Measurements from ENCODE around the gene ACSF2.
A peak's percentile ranks its signal among the peaks of the same experiment; 100 is the strongest.

Gene ACSF2

GRCh38 chr17:50511058-50511457, 85.0 kb downstream of the ACSF2 start:
- peak; percentile 25 for DNase-seq (ENCODE audit: low read depth)
- TF ChIP-seq, protein P1, sequence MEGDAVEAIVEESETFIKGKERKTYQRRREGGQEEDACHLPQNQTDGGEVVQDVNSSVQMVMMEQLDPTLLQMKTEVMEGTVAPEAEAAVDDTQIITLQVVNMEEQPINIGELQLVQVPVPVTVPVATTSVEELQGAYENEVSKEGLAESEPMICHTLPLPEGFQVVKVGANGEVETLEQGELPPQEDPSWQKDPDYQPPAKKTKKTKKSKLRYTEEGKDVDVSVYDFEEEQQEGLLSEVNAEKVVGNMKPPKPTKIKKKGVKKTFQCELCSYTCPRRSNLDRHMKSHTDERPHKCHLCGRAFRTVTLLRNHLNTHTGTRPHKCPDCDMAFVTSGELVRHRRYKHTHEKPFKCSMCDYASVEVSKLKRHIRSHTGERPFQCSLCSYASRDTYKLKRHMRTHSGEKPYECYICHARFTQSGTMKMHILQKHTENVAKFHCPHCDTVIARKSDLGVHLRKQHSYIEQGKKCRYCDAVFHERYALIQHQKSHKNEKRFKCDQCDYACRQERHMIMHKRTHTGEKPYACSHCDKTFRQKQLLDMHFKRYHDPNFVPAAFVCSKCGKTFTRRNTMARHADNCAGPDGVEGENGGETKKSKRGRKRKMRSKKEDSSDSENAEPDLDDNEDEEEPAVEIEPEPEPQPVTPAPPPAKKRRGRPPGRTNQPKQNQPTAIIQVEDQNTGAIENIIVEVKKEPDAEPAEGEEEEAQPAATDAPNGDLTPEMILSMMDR (IDR thresholded peaks at IDR 0.05; ENCODE audit: low read length, missing control alignments) = no peak
- H3K4me3 ChIP-seq (replicated peaks; ENCODE audit: low read depth, low read length) = no peak overlapping the region

GRCh38 chr17:50513495-50513894, 87.5 kb downstream of the ACSF2 start:
- H3K4me3 ChIP-seq (replicated peaks; ENCODE audit: low read depth, low read length) = no peak overlapping the region
- DNase-seq (ENCODE audit: low read depth) = no peak

GRCh38 chr17:50514388-50514787, 88.4 kb downstream of the ACSF2 start:
- DNase-seq (ENCODE audit: low read depth) = no peak
- TF ChIP-seq, protein P1 (IDR thresholded peaks at IDR 0.05; ENCODE audit: low read length, missing control alignments) = no peak
- H3K4me3 ChIP-seq (replicated peaks; ENCODE audit: low read depth, low read length) = no peak overlapping the region

More at GRCh38 chr17:50513495-50513894, 87.5 kb downstream of the ACSF2 start:
- TF ChIP-seq, protein P1 (IDR thresholded peaks at IDR 0.05; ENCODE audit: low read length, missing control alignments) = no peak

DNA sequence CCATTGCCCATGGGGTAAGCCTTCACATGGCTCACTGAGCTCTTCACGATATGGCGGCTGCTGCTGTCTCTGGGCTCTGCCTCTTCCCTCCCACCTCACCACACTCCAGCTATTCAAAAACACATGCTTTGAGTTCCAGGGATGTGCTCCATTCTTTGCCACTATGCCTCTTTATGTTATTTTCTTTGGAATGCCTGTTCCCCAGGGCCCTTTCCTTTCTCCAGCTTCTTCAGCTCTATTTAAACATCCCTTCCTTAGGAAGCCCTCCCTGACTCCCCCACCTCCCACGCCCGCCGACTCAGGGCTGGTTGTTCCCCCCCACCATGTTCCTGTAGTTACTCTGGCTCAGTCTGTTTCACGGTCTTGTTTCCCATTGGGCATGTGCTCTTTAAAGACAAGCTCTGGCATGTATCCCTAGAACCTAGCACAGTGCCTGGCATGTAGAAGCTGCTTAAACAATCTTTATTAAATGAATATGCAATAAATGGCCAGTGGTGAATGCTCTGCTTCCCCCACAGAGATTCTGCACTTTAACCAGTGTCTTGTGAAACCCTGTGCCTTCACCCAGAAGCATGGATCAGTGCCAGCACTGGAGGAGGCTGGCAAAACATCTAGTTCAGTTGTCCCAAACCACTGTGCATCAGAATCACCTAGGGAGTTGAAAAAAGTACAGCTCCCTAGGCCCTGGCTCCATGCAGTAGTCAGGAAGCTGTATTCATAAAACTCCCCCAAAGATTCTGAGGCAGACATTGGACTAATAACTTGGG, 89.1 kb downstream of the ACSF2 start:
- no peak overlapping the region for H3K4me3 ChIP-seq (replicated peaks; ENCODE audit: low read depth, low read length)
- TF ChIP-seq, protein P1 (IDR thresholded peaks at IDR 0.05; ENCODE audit: low read length, missing control alignments) = no peak
- peak; percentile 68 for DNase-seq (ENCODE audit: low read depth)

GRCh38 chr17:50517011-50517410, 91.0 kb downstream of the ACSF2 start:
- TF ChIP-seq, protein P1 (IDR thresholded peaks at IDR 0.05; ENCODE audit: low read length, missing control alignments) = no peak
- no peak for DNase-seq (ENCODE audit: low read depth)
- H3K4me3 ChIP-seq (replicated peaks; ENCODE audit: low read depth, low read length) = no peak overlapping the region

DNA sequence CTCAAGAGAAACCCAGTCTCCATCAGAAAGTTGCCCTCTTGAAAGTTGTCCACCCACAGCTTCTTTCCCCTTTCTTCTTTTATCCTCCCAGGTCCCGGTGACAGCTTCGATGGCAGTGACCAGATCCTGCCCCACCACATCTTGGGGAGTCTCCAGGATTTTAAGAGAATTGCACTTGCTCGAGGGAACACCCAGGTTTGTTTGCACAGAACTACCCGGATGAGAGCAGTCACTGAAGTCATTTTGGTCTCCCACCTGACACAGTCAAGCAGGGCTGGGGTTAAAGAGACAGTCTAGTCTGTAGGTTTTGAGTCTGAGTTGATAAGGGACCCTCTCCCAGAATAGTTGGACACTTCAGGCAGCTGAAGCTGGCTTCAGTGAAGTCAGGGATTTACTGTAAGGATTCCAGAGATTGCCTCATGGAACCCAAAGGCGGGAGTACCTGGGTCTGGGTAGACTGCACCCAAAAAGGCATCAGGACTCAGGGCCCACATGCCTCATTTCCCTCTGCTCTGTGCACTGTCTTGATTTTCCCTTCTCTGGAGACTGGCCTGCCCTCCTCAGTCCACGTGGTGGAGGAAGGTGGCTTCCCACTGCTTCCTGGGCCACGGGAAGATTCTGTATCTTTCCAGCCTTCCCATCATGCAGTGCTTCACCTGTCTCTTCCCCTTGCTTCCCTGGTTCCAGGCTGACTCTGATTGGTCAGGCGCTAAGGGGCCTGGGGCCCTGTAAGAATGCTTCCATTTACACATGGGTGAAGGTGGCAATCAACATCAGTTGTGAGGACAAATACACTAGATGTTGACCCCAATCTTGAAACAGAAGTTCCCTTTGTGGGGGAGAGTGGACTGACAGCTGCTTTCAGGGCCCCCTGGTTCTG, 91.7 kb downstream of the ACSF2 start:
- TF ChIP-seq, protein P1 (IDR thresholded peaks at IDR 0.05; ENCODE audit: low read length, missing control alignments) = no peak
- no peak overlapping the region for H3K4me3 ChIP-seq (replicated peaks; ENCODE audit: low read depth, low read length)
- DNase-seq (ENCODE audit: low read depth) = no peak

All from fibroblast of pulmonary artery (primary cell).